GM12878 (cell line): Measurements from ENCODE around the gene SLC12A4. TPM values are rescaled to one million over a fixed set of nuclear protein-coding genes. Genes with fewer than 3 reads are reported as not detected.

Experiments
- ATAC-seq: fragments of 200-7000 bp; cut with Tn5 transposase; 3 replicates; pipeline ENCODE4 v1.9.1; 2020; ENCODE audit warnings: mild to moderate bottlenecking, moderate library complexity
- BruUV-seq: library from RNA; stranded (reverse); fragments of 400-500 nt; replicated peaks from 2 replicates; lab custom pipeline; 2021; lab: Mats Ljungman, UMichigan
- CTCF ChIA-PET: fragments of 300-600 bp; sonication (Branson Sonifier 250); formaldehyde crosslinking; extraction: SDS; loops from one replicate; lab custom pipeline; 2021; ENCODE audit warnings: inconsistent platforms; lab: Yijun Ruan, JAX
- POLR2A ChIA-PET: fragments of 350-600 bp; formaldehyde crosslinking; extraction: SDS; loops from one replicate; lab custom pipeline; 2021; ENCODE audit warnings: inconsistent platforms; lab: Charles Lee
- RAD21 ChIA-PET: fragments of 300-600 bp; sonication (Branson Sonifier 250); formaldehyde crosslinking; loops from one replicate; lab custom pipeline; 2023; ENCODE audit warnings: antibody characterized with exemption; ENCODE audit not compliant: unreplicated experiment; lab: Charles Lee
- SMC1A ChIA-PET: fragments of 300-600 bp; sonication (Branson Sonifier 250); formaldehyde crosslinking; loops from one replicate; lab custom pipeline; 2023; ENCODE audit not compliant: unreplicated experiment, uncharacterized antibody; lab: Charles Lee
- DNase-seq: peaks from one replicate; pipeline ENCODE4 v3.0.0-alpha.2; 2011; ENCODE audit warnings: low read depth, low spot score
- FAIRE-seq: peaks from 3 replicates; lab custom pipeline; 2011; peaks lifted over from hg19 to GRCh38; lab: Jason Lieb, UNC
- H2AFZ ChIP-seq: 2 replicates; pipeline ENCODE4 v1.6.0; 2011; ENCODE audit warnings: low read depth, low read length, control low read depth; ENCODE audit not compliant: control insufficient read depth
- H3K27ac ChIP-seq: 2 replicates; pipeline ENCODE4 v1.5.1; 2011; ENCODE audit warnings: control low read depth; ENCODE audit not compliant: control insufficient read depth, insufficient read depth
- H3K27me3 ChIP-seq, 2 experiments: replicated peaks in 1 of 2; 2 replicates each; pipeline versions ENCODE4 v1.6.0 to v1.6.1; 2011; ENCODE audit warnings: low read length in 1 of 2; ENCODE audit not compliant: control insufficient read depth in 2 of 2, insufficient read depth in 2 of 2
- H3K36me3 ChIP-seq, 2 experiments: 2 replicates each; pipeline ENCODE4 v1.5.1; 2011; ENCODE audit warnings: low read length in 1 of 2; ENCODE audit not compliant: control insufficient read depth in 2 of 2, insufficient read depth in 2 of 2
- H3K4me1 ChIP-seq: 2 replicates; pipeline ENCODE4 v1.6.1; 2011; ENCODE audit warnings: mild to moderate bottlenecking, low read length, moderate library complexity, mixed read lengths; ENCODE audit not compliant: control insufficient read depth, insufficient read depth
- H3K4me2 ChIP-seq: 2 replicates; pipeline ENCODE4 v1.6.0; 2011; ENCODE audit warnings: control low read depth; ENCODE audit not compliant: control insufficient read depth, insufficient read depth
- H3K4me3 ChIP-seq: fragments of 200-600 bp; sonication (generic); 2 replicates; pipeline ENCODE4 v1.5.1; 2016
- H3K79me2 ChIP-seq: 2 replicates; pipeline ENCODE4 v1.6.0; 2011; ENCODE audit warnings: low read length; ENCODE audit not compliant: control insufficient read depth, insufficient read depth
- H3K9ac ChIP-seq: 2 replicates; pipeline ENCODE4 v1.8.0; 2011; ENCODE audit warnings: low read length, control low read depth, mixed read lengths; ENCODE audit not compliant: control insufficient read depth, insufficient read depth
- H3K9me3 ChIP-seq: replicated peaks from 3 replicates; pipeline ENCODE4 v1.5.1; 2011; ENCODE audit warnings: mild to moderate bottlenecking, low read length; ENCODE audit not compliant: control insufficient read depth, insufficient read depth
- H4K20me1 ChIP-seq: 2 replicates; pipeline ENCODE4 v1.6.0; 2011; ENCODE audit not compliant: control insufficient read depth, insufficient read depth
- IKZF2 ChIP-seq, 2 experiments: fragments of 450-650 bp; IDR thresholded peaks; 2 replicates each; pipeline ENCODE4 v1.6.1; 2017; ENCODE audit warnings: mild to moderate bottlenecking in 2 of 2, moderate library complexity in 2 of 2
- TBL1XR1 ChIP-seq: IDR thresholded peaks from 2 replicates; pipeline ENCODE4 v1.6.1; 2012; ENCODE audit warnings: low read depth, low read length, improper control_type of control experiment
- WGBS: methylation state at CpG from one replicate; pipeline ENCODE4 v1.1.6; 2016; ENCODE audit warnings: low lambda C conversion rate; ENCODE audit not compliant: insufficient replicate concordance, insufficient coverage; ENCODE audit errors: missing lambda C conversion rate; 5-methylcytosine and 5-hydroxymethylcytosine counted together
- in situ Hi-C: fragments of 300-500 bp; cut with MboI; formaldehyde crosslinking; loops from 9 replicates; pipeline ENCODE4 v1.14.3; 2018; ENCODE audit warnings: mixed read lengths
- intact Hi-C: fragments of 100-400 bp; cut with micrococcal nuclease; formaldehyde crosslinking; loops from one replicate; pipeline ENCODE4 v1.14.2; 2022; ENCODE audit not compliant: unreplicated experiment
- polyA plus RNA-seq, 11 experiments: library from polyadenylated mRNA; depleted of rRNA in 4 of 11; unstranded in 6 of 11; stranded (reverse) in 5 of 11; fragments of >200 nt; fragmentation: Nextera tagmentation in 4 of 11; fragmentation: Illumina TruSeq in 1 of 11; extraction: Ambion mirVana in 4 of 11; extraction: Trizol in 1 of 11; gene quantifications; 1 replicate in 1 of 11; 2 replicates in 10 of 11; pipeline versions ENCODE4 v1.2.1 to v1.2.3, GENCODE V29; 2011 to 2016; ENCODE audit warnings: inconsistent platforms in 2 of 11, missing spikeins in 2 of 11, low read depth in 1 of 11
- total RNA-seq, 4 experiments: library from RNA; depleted of rRNA in 3 of 4; stranded (reverse); fragments of >200 nt in 3 of 4; fragmentation: Illumina TruSeq in 1 of 4; extraction: Trizol in 1 of 4; gene quantifications; 2 replicates each; pipeline versions ENCODE4 v1.2.1 to v1.2.3, GENCODE V29; 2013 to 2021
- TF ChIP-seq, protein P1 (sequence below), 3 experiments: IDR thresholded peaks in 2 of 3; conservative IDR thresholded peaks in 1 of 3; 2 replicates each; pipeline ENCODE4 v1.5.1; 2011; ENCODE audit warnings: low read depth in 3 of 3, low read length in 3 of 3, mild to moderate bottlenecking in 3 of 3, control low read depth in 2 of 3, moderate library complexity in 2 of 3, inconsistent platforms in 1 of 3, mixed read lengths in 1 of 3; ENCODE audit not compliant: control insufficient read depth in 2 of 3, insufficient read depth in 1 of 3; ENCODE audit errors: extremely low read depth in 1 of 3

The SLC12A4 gene
- total and polyA plus RNA-seq, 10 of the 15 experiments (the other 5 are each of a cell fraction or from before 2014, with no cell fraction given) = 0.95 to 39.9 (median 14.2) TPM

- no peak overlapping the region for H3K4me3 ChIP-seq
- BruUV-seq = no TSS peak
- H3K27ac ChIP-seq = no peak overlapping the region
- no peak for FAIRE-seq
- no peaks in the 10 kb centered on the region for H3K9me3 ChIP-seq
- in situ Hi-C loops (loop anchor here (5.0 kb wide), 1 partner anchor 237 kb away; no protein-coding TSS in a partner anchor), intact Hi-C loops (no loop called here)
- RAD21 ChIA-PET = interaction anchor here (2.1 kb wide), 1 partner anchor 51 kb away, joined by 6 read pairs; no protein-coding TSS in a partner anchor
- H3K27me3 ChIP-seq = no peaks in the 10 kb centered on the region
- no peaks in the 10 kb centered on the region for H4K20me1 ChIP-seq
- 63% methylated on average over 6 of the region's 6 CpGs for WGBS
- no peak overlapping the region for H2AFZ ChIP-seq
- H3K36me3 ChIP-seq = no peaks in the 10 kb centered on the region
- peak overlapping the region; percentile 27 for H3K4me2 ChIP-seq
- CTCF ChIA-PET = interaction anchor here (1.2 to 1.3 kb wide), 2 partner anchors 51 to 238 kb away, joined by 5 to 7 read pairs; no protein-coding TSS in a partner anchor
- ATAC-seq = no peak
- POLR2A ChIA-PET = interaction anchor here (1.4 to 1.5 kb wide), 2 partner anchors 25 to 84 kb away, joined by 5 to 6 read pairs; no protein-coding TSS in a partner anchor
- SMC1A ChIA-PET = no interaction called here
- H3K79me2 ChIP-seq = no peaks in the 10 kb centered on the region
- H3K9ac ChIP-seq = no peak overlapping the region
- H3K4me1 ChIP-seq = peaks cover 36% of the 10 kb centered on the region
- DNase-seq = no peak
- 0 out of 4 replicates have a peak, but pooled peaks of 1 of the 2 experiments have one; percentile 2 for TF ChIP-seq IKZF2 (IDR thresholded peaks at IDR 0.05)
- TF ChIP-seq TBL1XR1 = no peak
- TF ChIP-seq, protein P1, sequence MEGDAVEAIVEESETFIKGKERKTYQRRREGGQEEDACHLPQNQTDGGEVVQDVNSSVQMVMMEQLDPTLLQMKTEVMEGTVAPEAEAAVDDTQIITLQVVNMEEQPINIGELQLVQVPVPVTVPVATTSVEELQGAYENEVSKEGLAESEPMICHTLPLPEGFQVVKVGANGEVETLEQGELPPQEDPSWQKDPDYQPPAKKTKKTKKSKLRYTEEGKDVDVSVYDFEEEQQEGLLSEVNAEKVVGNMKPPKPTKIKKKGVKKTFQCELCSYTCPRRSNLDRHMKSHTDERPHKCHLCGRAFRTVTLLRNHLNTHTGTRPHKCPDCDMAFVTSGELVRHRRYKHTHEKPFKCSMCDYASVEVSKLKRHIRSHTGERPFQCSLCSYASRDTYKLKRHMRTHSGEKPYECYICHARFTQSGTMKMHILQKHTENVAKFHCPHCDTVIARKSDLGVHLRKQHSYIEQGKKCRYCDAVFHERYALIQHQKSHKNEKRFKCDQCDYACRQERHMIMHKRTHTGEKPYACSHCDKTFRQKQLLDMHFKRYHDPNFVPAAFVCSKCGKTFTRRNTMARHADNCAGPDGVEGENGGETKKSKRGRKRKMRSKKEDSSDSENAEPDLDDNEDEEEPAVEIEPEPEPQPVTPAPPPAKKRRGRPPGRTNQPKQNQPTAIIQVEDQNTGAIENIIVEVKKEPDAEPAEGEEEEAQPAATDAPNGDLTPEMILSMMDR (IDR thresholded peaks at IDR 0.05 in 2 of 3, conservative IDR thresholded peaks at IDR 0.05 in 1 of 3; ENCODE audit: control insufficient read depth in 2 of 3, extremely low read depth in 1 of 3, insufficient read depth in 1 of 3, low read depth in 3 of 3, low read length in 3 of 3) = peak in 1 of 3 experiments; percentile 2; a peak in 1 of 6 replicates
Measured at GRCh38 chr16:67990018-67990386, 21.6 kb upstream of the SLC12A4 start.
